Caco-2 (cell line): ENCODE results near the gene C11orf24. TPM values are rescaled to one million over a fixed set of nuclear protein-coding genes. Genes with fewer than 3 reads are reported as not detected.

ENCODE experiments used
- BruUV-seq: library from RNA; stranded (reverse); fragments of 400-500 nt; replicated peaks from 2 replicates; lab custom pipeline; 2021; lab: Mats Ljungman, UMichigan
- CTCF ChIA-PET: fragments of 300-600 bp; sonication (Branson Sonifier 250); formaldehyde crosslinking; loops from one replicate; lab custom pipeline; 2022; ENCODE audit warnings: antibody characterized with exemption; lab: Charles Lee
- POLR2A ChIA-PET: fragments of 300-600 bp; sonication (Branson Sonifier 250); formaldehyde crosslinking; loops from one replicate; lab custom pipeline; 2022; ENCODE audit warnings: antibody characterized with exemption; lab: Charles Lee
- DNase-seq, 2 experiments: peaks; one replicate each; pipeline versions ENCODE4 v3.0.0 to v3.0.0-alpha.2; 2020 to 2022
- H3K27me3 ChIP-seq: replicated peaks from 2 replicates; pipeline ENCODE4 v1.6.0; 2011; ENCODE audit warnings: low read length; ENCODE audit not compliant: control insufficient read depth, insufficient read depth
- H3K36me3 ChIP-seq: 2 replicates; pipeline ENCODE4 v1.5.1; 2011; ENCODE audit warnings: low read length; ENCODE audit not compliant: control insufficient read depth, insufficient read depth
- H3K4me1 ChIP-seq: fragments of 250-450 bp; sonication (Bioruptor Pico); 2 replicates; pipeline ENCODE4 v1.5.1; 2020; ENCODE audit warnings: mild to moderate bottlenecking
- H3K4me3 ChIP-seq: 2 replicates; pipeline ENCODE4 v1.5.1; 2011; ENCODE audit warnings: low read depth, mild to moderate bottlenecking, control low read depth, low read length
- H3K9me3 ChIP-seq: fragments of 250-450 bp; sonication (Bioruptor Pico); 2 replicates; pipeline ENCODE4 v1.5.1; 2020; ENCODE audit warnings: mild to moderate bottlenecking, moderate library complexity
- H3K27ac Mint-ChIP-seq: one replicate; pipeline ENCODE4 v1.8.0; 2022; ENCODE audit warnings: mixed read lengths; ENCODE audit not compliant: unreplicated experiment
- H3K27me3 Mint-ChIP-seq: one replicate; pipeline ENCODE4 v1.8.0; 2022; ENCODE audit warnings: mixed read lengths; ENCODE audit not compliant: insufficient read depth, unreplicated experiment
- H3K36me3 Mint-ChIP-seq: one replicate; pipeline ENCODE4 v1.8.0; 2022; ENCODE audit warnings: mild to moderate bottlenecking, mixed read lengths; ENCODE audit not compliant: insufficient read depth, unreplicated experiment
- H3K4me1 Mint-ChIP-seq: one replicate; pipeline ENCODE4 v1.8.0; 2022; ENCODE audit warnings: low read depth, mixed read lengths; ENCODE audit not compliant: unreplicated experiment
- H3K4me3 Mint-ChIP-seq: one replicate; pipeline ENCODE4 v1.8.0; 2022; ENCODE audit warnings: mild to moderate bottlenecking, moderate library complexity, mixed read lengths; ENCODE audit not compliant: unreplicated experiment
- H3K9me3 Mint-ChIP-seq: one replicate; pipeline ENCODE4 v1.8.0; 2022; ENCODE audit warnings: mixed read lengths; ENCODE audit not compliant: unreplicated experiment
- intact Hi-C: fragments of 100-400 bp; cut with micrococcal nuclease; formaldehyde crosslinking; loops from one replicate; pipeline ENCODE4 v1.10.0; 2022; ENCODE audit not compliant: unreplicated experiment
- total RNA-seq: library from RNA; stranded (reverse); gene quantifications from 2 replicates; pipeline ENCODE4 v1.2.3, GENCODE V29; 2022
- TF ChIP-seq, protein P1 (sequence below), 2 experiments: fragments of 200-600 bp in 1 of 2; IDR thresholded peaks; 1 replicate in 1 of 2; 2 replicates in 1 of 2; pipeline versions ENCODE4 v1.5.1 to v1.8.0; 2011 to 2022; ENCODE audit warnings: antibody characterized with exemption in 1 of 2, control low read depth in 1 of 2, inconsistent platforms in 1 of 2, low read depth in 1 of 2, low read length in 1 of 2, mild to moderate bottlenecking in 1 of 2, moderate library complexity in 1 of 2; ENCODE audit not compliant: insufficient read depth in 1 of 2, severe bottlenecking in 1 of 2, unreplicated experiment in 1 of 2

The C11orf24 gene
- total RNA-seq, 1 experiment from 2014 or later, result 79.8 TPM

DNA sequence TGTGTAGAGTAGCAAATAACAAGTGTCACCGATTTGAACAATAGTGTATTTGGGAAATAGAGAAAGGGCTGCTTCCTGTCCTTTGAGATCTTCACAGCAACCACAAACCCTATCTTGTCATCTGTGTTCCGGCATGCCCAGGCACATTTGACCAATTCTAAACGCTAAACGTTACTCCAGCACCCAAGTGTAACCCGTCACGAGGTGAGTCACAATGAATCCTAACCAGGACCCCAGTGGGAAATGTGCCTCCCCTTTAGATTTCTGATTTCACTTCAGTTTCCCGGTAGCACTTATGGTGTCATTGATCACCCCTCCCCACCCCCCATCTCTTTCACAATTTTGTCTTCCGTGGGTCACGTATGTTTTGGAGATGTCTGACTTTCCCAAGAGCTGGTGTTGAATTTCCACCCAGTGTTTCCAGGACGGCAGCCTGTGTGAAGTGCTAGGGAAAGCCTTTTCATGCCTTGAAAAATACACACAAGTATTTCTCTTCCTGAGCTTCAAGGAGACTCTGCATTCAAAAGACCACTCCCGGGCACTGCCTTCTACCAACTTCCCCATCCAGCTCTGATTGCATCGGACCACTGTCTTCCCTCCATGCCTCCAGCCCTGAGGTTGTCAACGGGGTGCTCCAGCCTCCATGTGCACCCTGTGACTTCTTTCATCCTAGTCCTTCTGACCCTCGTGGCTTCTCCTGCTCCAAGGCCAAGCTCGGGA, 10.5 kb upstream of the C11orf24 start:
- ChIA-PET CTCF (no interaction called here), POLR2A (interaction anchor here (0.6 kb wide), 1 partner anchor 891 kb away, joined by 3 read pairs; no protein-coding TSS in a partner anchor)
- no peak overlapping the region for H3K4me3 ChIP-seq
- 0 out of 2 replicates have a peak, but pooled peaks cover 7% of the 10 kb centered on the region for H3K9me3 ChIP-seq
- H3K4me1 Mint-ChIP-seq, result no peaks in the 10 kb centered on the region
- H3K36me3 Mint-ChIP-seq, result no peaks in the 10 kb centered on the region
- DNase-seq, result peak in 1 of 2 experiments; percentile 19
- no peak overlapping the region for H3K4me3 Mint-ChIP-seq
- intact Hi-C loops, result no loop called here
- peaks cover 14% of the 10 kb centered on the region for H3K9me3 Mint-ChIP-seq
- H3K27ac Mint-ChIP-seq, result no peak overlapping the region
- no peaks in the 10 kb centered on the region for H3K36me3 ChIP-seq
- no peaks in the 10 kb centered on the region for H3K27me3 Mint-ChIP-seq
- no peaks in the 10 kb centered on the region for H3K4me1 ChIP-seq
- TF ChIP-seq, protein P1, sequence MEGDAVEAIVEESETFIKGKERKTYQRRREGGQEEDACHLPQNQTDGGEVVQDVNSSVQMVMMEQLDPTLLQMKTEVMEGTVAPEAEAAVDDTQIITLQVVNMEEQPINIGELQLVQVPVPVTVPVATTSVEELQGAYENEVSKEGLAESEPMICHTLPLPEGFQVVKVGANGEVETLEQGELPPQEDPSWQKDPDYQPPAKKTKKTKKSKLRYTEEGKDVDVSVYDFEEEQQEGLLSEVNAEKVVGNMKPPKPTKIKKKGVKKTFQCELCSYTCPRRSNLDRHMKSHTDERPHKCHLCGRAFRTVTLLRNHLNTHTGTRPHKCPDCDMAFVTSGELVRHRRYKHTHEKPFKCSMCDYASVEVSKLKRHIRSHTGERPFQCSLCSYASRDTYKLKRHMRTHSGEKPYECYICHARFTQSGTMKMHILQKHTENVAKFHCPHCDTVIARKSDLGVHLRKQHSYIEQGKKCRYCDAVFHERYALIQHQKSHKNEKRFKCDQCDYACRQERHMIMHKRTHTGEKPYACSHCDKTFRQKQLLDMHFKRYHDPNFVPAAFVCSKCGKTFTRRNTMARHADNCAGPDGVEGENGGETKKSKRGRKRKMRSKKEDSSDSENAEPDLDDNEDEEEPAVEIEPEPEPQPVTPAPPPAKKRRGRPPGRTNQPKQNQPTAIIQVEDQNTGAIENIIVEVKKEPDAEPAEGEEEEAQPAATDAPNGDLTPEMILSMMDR (IDR thresholded peaks at IDR 0.05; ENCODE audit: insufficient read depth in 1 of 2, low read depth in 1 of 2, low read length in 1 of 2, severe bottlenecking in 1 of 2, unreplicated experiment in 1 of 2), result no peak
- H3K27me3 ChIP-seq, result no peaks in the 10 kb centered on the region
- no TSS peak for BruUV-seq

DNA sequence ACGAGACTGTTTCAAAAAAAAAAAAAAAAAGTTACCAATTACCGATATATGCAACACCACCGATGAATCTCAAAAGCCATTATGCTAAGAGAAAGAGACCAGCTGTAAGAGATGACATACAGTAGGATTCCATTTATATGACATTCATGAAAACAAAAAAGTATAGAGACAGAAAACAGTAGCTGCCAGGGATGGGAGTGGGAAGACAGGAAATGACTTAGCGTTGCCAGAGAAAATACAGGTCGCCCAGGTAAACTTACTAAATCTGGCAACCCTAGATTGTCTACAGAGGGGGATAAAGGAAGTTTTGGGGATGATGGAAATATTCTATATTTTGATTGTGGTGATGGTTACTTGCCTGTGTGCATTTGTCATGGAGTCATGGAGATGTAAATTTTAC, 7.9 kb upstream of the C11orf24 start:
- CTCF ChIA-PET, result interaction anchor here (0.8 kb wide), 1 partner anchor 19 kb away, joined by 3 read pairs; no protein-coding TSS in a partner anchor
- Histone ChIP-seq H3K9me3 (0 out of 2 replicates have a peak, but pooled peaks cover 3% of the 10 kb centered on the region), H3K4me1 (peaks cover 16% of the 10 kb centered on the region), H3K36me3 (no peaks in the 10 kb centered on the region), H3K27me3 (no peaks in the 10 kb centered on the region), H3K4me3 (no peak overlapping the region)
- DNase-seq, result no peak
- intact Hi-C loops, result loop anchor here (10.0 kb wide), 1 partner anchor 165 kb away; no protein-coding TSS in a partner anchor
- peaks cover 9% of the 10 kb centered on the region for H3K9me3 Mint-ChIP-seq
- H3K4me3 Mint-ChIP-seq, result no peak overlapping the region
- POLR2A ChIA-PET, result interaction anchor here (0.6 kb wide), 1 partner anchor 91 kb away, joined by 3 read pairs; no protein-coding TSS in a partner anchor
- no peaks in the 10 kb centered on the region for H3K27me3 Mint-ChIP-seq
- H3K27ac Mint-ChIP-seq, result no peak overlapping the region
- H3K4me1 Mint-ChIP-seq, result peaks cover 8% of the 10 kb centered on the region
- no peaks in the 10 kb centered on the region for H3K36me3 Mint-ChIP-seq
- BruUV-seq, result no TSS peak
- TF ChIP-seq, protein P1 (IDR thresholded peaks at IDR 0.05; ENCODE audit: insufficient read depth in 1 of 2, low read depth in 1 of 2, low read length in 1 of 2, severe bottlenecking in 1 of 2, unreplicated experiment in 1 of 2), result no peak

DNA sequence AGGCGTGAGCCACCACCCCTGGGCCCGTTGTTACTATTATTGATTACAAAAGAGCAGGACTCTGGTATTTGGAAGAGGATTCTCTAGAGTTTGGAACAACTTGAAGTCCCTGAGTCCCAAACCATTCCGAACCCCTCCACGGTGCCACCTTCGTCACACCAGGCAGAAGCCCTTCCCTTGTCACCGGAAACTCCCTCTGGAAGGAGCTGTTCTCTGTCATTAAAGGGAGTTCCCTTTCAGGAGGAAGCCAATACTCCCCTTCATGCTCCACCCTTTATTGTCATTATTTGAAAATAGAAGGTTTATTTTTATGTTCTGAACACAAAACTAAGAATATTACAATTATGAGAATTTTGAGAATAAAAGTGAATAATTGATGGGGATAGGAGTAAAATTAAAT, 5.1 kb upstream of the C11orf24 start:
- Mint-ChIP-seq H3K36me3 (peaks cover 6% of the 10 kb centered on the region), H3K27me3 (no peaks in the 10 kb centered on the region), H3K4me3 (no peak overlapping the region), H3K27ac (no peak overlapping the region), H3K9me3 (no peaks in the 10 kb centered on the region), H3K4me1 (peaks cover 15% of the 10 kb centered on the region)
- DNase-seq, result peak in 1 of 2 experiments; percentile 18
- no peak overlapping the region for H3K4me3 ChIP-seq
- H3K9me3 ChIP-seq, result no peaks in the 10 kb centered on the region
- no peaks in the 10 kb centered on the region for H3K27me3 ChIP-seq
- TF ChIP-seq, protein P1 (IDR thresholded peaks at IDR 0.05; ENCODE audit: insufficient read depth in 1 of 2, low read depth in 1 of 2, low read length in 1 of 2, severe bottlenecking in 1 of 2, unreplicated experiment in 1 of 2), result no peak
- H3K36me3 ChIP-seq, result no peaks in the 10 kb centered on the region
- peaks cover 16% of the 10 kb centered on the region for H3K4me1 ChIP-seq
- no TSS peak for BruUV-seq
- ChIA-PET CTCF (no interaction called here), POLR2A (no interaction called here)
- intact Hi-C loops, result loop anchor here (10.0 kb wide), 1 partner anchor 162 kb away; no protein-coding TSS in a partner anchor
